ENCODE measurements around the gene HLA-DQB1. TPM values are rescaled to one million over a fixed set of nuclear protein-coding genes. Genes with fewer than 3 reads are reported as not detected.

HLA-DQB1 gene
- polyA plus RNA-seq: 1.0 TPM in 1 of 2 replicates, not detected in the other

DNA sequence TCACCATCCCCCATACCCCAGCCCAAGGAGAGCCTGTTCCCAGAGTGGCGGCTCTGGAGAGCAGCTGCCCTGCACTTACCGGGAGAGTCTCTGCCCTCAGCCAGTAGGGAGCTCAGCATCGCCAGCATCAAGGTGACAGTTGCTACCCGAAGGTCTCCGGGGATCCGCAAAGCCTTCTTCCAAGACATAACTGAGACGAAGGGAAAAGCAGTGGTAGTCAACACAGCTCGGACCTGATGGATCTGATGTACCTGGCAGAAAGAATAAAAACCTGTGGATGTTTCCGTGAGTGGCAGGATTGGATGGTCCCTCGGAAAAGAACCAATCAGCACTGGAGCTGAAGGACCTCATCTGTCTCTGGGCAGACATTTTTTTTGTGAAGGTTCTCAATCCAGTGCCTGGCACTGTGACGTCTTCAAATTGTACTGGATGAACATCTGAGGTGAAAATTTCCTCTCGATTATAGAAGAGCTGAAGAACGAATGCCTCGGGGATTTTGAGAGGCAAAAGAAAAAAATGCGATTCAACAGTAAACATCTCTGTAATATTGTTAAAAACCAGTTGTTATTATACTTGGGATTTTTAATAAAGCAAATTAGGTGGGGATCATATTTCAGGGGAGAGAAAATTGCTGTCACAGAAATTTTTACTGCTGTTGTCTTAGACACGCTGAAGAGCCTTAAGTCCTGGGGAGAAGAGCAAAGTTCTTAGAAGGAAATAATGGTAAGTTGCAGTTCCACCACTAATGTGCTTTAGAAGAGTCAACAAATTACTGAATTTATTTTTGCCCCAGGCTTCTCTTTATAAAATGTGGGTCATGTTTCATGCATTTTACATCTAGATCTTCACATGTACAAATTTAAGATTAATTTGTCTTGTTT, at the start of gene HLA-DQB1:
Gene HLA-DQB1, minus strand, starts transcription at position 238 of the 881 bp plus-strand sequence. Its CDS starts 50 bp downstream, at position 188.

GRCh38 chr6:32637219-32637880, 29.1 kb downstream of the HLA-DQB1 start, which contains the start of gene HLA-DQA1:
Gene HLA-DQA1, plus strand, starts transcription at chr6:32637406. Its CDS starts 53 bp downstream, at chr6:32637459.

Other genes starting within 250 kb of the HLA-DQB1 start
- 1.1 TPM in 1 of 2 replicates, not detected in the other for gene HLA-DRA, start 226.8 kb downstream of the HLA-DQB1 start, polyA plus RNA-seq
- not detected in 2 replicates for gene HLA-DRB5, start 136.4 kb downstream of the HLA-DQB1 start, polyA plus RNA-seq
- not detected in 2 replicates for gene HLA-DRB1, start 76.8 kb downstream of the HLA-DQB1 start, polyA plus RNA-seq
- not detected in 2 replicates for gene HLA-DQA1, start 29.3 kb downstream of the HLA-DQB1 start, polyA plus RNA-seq
- not detected in 2 replicates for gene HLA-DQA2, start 74.7 kb upstream of the HLA-DQB1 start, polyA plus RNA-seq
- gene HLA-DQB2, start 96.9 kb upstream of the HLA-DQB1 start, polyA plus RNA-seq: not detected in 2 replicates
- gene HLA-DOB, start 150.3 kb upstream of the HLA-DQB1 start, polyA plus RNA-seq: not detected in 2 replicates
- 4.2 and 4.7 TPM in 2 replicates for gene TAP2, start 172.1 kb upstream of the HLA-DQB1 start, polyA plus RNA-seq
- gene PSMB8, start 177.4 kb upstream of the HLA-DQB1 start, polyA plus RNA-seq: 3.1 and 6.6 TPM in 2 replicates
- 3.8 and 5.5 TPM in 2 replicates for gene TAP1, start 187.0 kb upstream of the HLA-DQB1 start, polyA plus RNA-seq
- gene PSMB9, start 187.5 kb upstream of the HLA-DQB1 start, polyA plus RNA-seq: 0.23 and 0.32 TPM in 2 replicates